BJ (cell line): ENCODE measurements around the gene UBAP2. TPM values are rescaled to one million over a fixed set of nuclear protein-coding genes. Genes with fewer than 3 reads are reported as not detected.
A peak's percentile ranks its signal among the peaks of the same experiment; 100 is the strongest.

ENCODE experiments used
- CTCF ChIA-PET: fragments of 350-600 bp; formaldehyde crosslinking; extraction: SDS; loops from one replicate; lab custom pipeline; 2021; ENCODE audit warnings: antibody characterized with exemption, inconsistent platforms; lab: Yijun Ruan, JAX
- POLR2A ChIA-PET: fragments of 300-600 bp; sonication (Branson Sonifier 250); formaldehyde crosslinking; extraction: SDS; loops from one replicate; lab custom pipeline; 2021; ENCODE audit warnings: antibody characterized with exemption; lab: Charles Lee
- DNase-seq: peaks from one replicate; pipeline ENCODE4 v3.0.0-alpha.2; 2011; ENCODE audit warnings: low read depth
- H3K27me3 ChIP-seq: 2 replicates; pipeline ENCODE4 v1.6.0; 2011; ENCODE audit warnings: low read length; ENCODE audit not compliant: control insufficient read depth, insufficient read depth
- H3K36me3 ChIP-seq: 2 replicates; pipeline ENCODE4 v1.5.1; 2011; ENCODE audit warnings: low read length; ENCODE audit not compliant: control insufficient read depth, insufficient read depth
- H3K4me3 ChIP-seq: 2 replicates; pipeline ENCODE4 v1.5.1; 2011; ENCODE audit warnings: low read depth, mild to moderate bottlenecking, control low read depth, low read length
- CTCF ChIP-seq: IDR thresholded peaks from 2 replicates; pipeline ENCODE4 v1.5.1; 2011; ENCODE audit warnings: low read depth, mild to moderate bottlenecking, control low read depth, inconsistent platforms, low read length, moderate library complexity; ENCODE audit not compliant: insufficient read depth
- polyA plus RNA-seq: library from polyadenylated mRNA; depleted of rRNA; stranded (reverse); fragments of >200 nt; gene quantifications from 2 replicates; pipeline ENCODE4 v1.2.3, GENCODE V29; 2011

UBAP2 gene
- polyA plus RNA-seq, 1 experiment, result 18.9 TPM

GRCh38 chr9:33956544-33956943 lies 92.1 kb downstream of the UBAP2 start:
- ChIA-PET CTCF (interaction anchor here (0.6 to 1.4 kb wide), 2 partner anchors 75 to 178 kb away, joined by 3 to 4 read pairs; no protein-coding TSS in a partner anchor), POLR2A (no interaction called here)
- peaks cover 2% of the 10 kb centered on the region for H3K36me3 ChIP-seq
- no peak for DNase-seq
- no peaks in the 10 kb centered on the region for H3K27me3 ChIP-seq
- no peak for TF ChIP-seq CTCF
- H3K4me3 ChIP-seq, result no peak overlapping the region

DNA sequence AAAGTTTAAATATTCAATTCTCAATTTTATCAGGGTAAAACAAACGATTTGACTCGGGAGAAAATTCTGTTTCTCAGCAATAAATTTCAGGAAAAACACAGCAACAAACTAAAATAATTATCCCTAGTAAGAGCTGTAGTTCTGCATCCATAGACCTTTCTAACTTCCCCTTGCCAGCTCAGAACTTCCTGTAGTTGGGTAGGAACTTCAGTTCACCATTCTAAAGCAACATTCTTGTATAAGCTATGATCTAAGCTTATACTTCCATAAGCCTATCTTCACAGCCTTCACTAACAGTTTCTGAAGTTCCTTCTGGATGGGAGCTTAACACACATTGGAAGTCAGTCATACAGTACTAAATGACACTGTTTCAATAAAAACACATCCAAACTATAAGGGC lies 96.6 kb downstream of the UBAP2 start:
- no peak for TF ChIP-seq CTCF

GRCh38 chr9:33950371-33950770 lies 98.3 kb downstream of the UBAP2 start:
- POLR2A ChIA-PET, result no interaction called here
- Histone ChIP-seq H3K27me3 (no peaks in the 10 kb centered on the region), H3K36me3 (peaks cover 2% of the 10 kb centered on the region), H3K4me3 (no peak overlapping the region)
- DNase-seq, result no peak
- CTCF ChIA-PET, result interaction anchor here (1.0 kb wide), 1 partner anchor 18 kb away, joined by 3 read pairs; no protein-coding TSS in a partner anchor
- TF ChIP-seq CTCF, result no peak

More for the DNA sequence above, 96.6 kb downstream of the UBAP2 start:
- Histone ChIP-seq H3K27me3 (no peaks in the 10 kb centered on the region), H3K36me3 (peaks cover 2% of the 10 kb centered on the region), H3K4me3 (no peak overlapping the region)
- POLR2A ChIA-PET, result no interaction called here
- CTCF ChIA-PET, result no interaction called here
- DNase-seq, result no peak

- ChIA-PET CTCF (no interaction called here), POLR2A (interaction anchor here (0.6 kb wide), 1 partner anchor 99 kb away, joined by 6 read pairs; no protein-coding TSS in a partner anchor)
- TF ChIP-seq CTCF, result no peak
- Histone ChIP-seq H3K4me3 (no peak overlapping the region), H3K36me3 (peaks cover 2% of the 10 kb centered on the region; the same call in 1 of the 2 replicates), H3K27me3 (no peaks in the 10 kb centered on the region)
- DNase-seq, result peak; percentile 88
These were observed 101.7 kb downstream of the UBAP2 start for GRCh38 chr9:33946779-33947535.

GRCh38 chr9:33943389-33943788 lies 105.3 kb downstream of the UBAP2 start:
- TF ChIP-seq CTCF, result no peak
- ChIA-PET CTCF (interaction anchor here (0.5 to 1.6 kb wide), 4 partner anchors 19 to 460 kb away, joined by 3 to 5 read pairs (median 4); no protein-coding TSS in a partner anchor), POLR2A (interaction anchor here (0.6 kb wide), 1 partner anchor 425 kb away, joined by 4 read pairs; no protein-coding TSS in a partner anchor)
- DNase-seq, result no peak
- H3K36me3 ChIP-seq, result 0 out of 2 replicates have a peak, but pooled peaks cover 4% of the 10 kb centered on the region
- no peaks in the 10 kb centered on the region for H3K27me3 ChIP-seq
- H3K4me3 ChIP-seq, result no peak overlapping the region
